ENCODE measurements around the gene RGS4.

GRCh38 chr1:163083690-163084089, 14.5 kb downstream of the RGS4 start:
- TF ChIP-seq POLR2A (IDR thresholded peaks at IDR 0.05): no peak
- TF ChIP-seq, protein P1, sequence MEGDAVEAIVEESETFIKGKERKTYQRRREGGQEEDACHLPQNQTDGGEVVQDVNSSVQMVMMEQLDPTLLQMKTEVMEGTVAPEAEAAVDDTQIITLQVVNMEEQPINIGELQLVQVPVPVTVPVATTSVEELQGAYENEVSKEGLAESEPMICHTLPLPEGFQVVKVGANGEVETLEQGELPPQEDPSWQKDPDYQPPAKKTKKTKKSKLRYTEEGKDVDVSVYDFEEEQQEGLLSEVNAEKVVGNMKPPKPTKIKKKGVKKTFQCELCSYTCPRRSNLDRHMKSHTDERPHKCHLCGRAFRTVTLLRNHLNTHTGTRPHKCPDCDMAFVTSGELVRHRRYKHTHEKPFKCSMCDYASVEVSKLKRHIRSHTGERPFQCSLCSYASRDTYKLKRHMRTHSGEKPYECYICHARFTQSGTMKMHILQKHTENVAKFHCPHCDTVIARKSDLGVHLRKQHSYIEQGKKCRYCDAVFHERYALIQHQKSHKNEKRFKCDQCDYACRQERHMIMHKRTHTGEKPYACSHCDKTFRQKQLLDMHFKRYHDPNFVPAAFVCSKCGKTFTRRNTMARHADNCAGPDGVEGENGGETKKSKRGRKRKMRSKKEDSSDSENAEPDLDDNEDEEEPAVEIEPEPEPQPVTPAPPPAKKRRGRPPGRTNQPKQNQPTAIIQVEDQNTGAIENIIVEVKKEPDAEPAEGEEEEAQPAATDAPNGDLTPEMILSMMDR (IDR thresholded peaks at IDR 0.05): no peak
